ENCODE data around the gene ETFRF1.

The ETFRF1 gene

DNA sequence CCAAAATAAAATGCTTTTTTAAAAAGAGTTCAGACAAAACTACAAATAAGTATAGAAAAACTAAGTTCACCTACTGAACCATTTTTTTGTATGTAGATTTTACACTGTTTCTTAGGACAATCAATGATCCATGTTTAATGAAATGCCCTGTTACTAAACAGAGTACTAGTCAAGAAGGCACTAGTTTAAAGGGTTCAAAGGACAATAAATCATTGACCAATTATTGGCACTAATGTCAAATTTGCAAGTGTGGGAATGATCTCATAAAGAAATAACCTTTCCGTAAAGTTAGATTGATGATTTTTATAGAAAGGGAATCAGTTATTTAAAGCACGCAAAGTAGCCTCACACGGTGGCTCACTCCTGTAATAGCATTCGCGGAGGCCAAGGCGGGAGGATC is 4.2 kb upstream of the ETFRF1 start:
- Histone ChIP-seq H3K27me3 (ENCODE audit: insufficient read depth, poor library complexity, severe bottlenecking) (no peaks in the 10 kb centered on the region), H3K27ac (replicated peaks) (no peak overlapping the region), H3K4me3 (replicated peaks; ENCODE audit: insufficient read depth, low read length) (no peak overlapping the region)
- TF ChIP-seq SPI1 (IDR thresholded peaks at IDR 0.05; ENCODE audit: borderline replicate concordance, low read depth) (no peak), GABPA (IDR thresholded peaks at IDR 0.05; ENCODE audit: low read depth) (no peak), POLR2AphosphoS5 (IDR thresholded peaks at IDR 0.05; ENCODE audit: low read depth) (no peak)
- TF ChIP-seq, protein P1, sequence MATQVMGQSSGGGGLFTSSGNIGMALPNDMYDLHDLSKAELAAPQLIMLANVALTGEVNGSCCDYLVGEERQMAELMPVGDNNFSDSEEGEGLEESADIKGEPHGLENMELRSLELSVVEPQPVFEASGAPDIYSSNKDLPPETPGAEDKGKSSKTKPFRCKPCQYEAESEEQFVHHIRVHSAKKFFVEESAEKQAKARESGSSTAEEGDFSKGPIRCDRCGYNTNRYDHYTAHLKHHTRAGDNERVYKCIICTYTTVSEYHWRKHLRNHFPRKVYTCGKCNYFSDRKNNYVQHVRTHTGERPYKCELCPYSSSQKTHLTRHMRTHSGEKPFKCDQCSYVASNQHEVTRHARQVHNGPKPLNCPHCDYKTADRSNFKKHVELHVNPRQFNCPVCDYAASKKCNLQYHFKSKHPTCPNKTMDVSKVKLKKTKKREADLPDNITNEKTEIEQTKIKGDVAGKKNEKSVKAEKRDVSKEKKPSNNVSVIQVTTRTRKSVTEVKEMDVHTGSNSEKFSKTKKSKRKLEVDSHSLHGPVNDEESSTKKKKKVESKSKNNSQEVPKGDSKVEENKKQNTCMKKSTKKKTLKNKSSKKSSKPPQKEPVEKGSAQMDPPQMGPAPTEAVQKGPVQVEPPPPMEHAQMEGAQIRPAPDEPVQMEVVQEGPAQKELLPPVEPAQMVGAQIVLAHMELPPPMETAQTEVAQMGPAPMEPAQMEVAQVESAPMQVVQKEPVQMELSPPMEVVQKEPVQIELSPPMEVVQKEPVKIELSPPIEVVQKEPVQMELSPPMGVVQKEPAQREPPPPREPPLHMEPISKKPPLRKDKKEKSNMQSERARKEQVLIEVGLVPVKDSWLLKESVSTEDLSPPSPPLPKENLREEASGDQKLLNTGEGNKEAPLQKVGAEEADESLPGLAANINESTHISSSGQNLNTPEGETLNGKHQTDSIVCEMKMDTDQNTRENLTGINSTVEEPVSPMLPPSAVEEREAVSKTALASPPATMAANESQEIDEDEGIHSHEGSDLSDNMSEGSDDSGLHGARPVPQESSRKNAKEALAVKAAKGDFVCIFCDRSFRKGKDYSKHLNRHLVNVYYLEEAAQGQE (IDR thresholded peaks at IDR 0.05; ENCODE audit: insufficient replicate concordance, low read depth): no peak
- TF ChIP-seq, protein P2, sequence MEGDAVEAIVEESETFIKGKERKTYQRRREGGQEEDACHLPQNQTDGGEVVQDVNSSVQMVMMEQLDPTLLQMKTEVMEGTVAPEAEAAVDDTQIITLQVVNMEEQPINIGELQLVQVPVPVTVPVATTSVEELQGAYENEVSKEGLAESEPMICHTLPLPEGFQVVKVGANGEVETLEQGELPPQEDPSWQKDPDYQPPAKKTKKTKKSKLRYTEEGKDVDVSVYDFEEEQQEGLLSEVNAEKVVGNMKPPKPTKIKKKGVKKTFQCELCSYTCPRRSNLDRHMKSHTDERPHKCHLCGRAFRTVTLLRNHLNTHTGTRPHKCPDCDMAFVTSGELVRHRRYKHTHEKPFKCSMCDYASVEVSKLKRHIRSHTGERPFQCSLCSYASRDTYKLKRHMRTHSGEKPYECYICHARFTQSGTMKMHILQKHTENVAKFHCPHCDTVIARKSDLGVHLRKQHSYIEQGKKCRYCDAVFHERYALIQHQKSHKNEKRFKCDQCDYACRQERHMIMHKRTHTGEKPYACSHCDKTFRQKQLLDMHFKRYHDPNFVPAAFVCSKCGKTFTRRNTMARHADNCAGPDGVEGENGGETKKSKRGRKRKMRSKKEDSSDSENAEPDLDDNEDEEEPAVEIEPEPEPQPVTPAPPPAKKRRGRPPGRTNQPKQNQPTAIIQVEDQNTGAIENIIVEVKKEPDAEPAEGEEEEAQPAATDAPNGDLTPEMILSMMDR (IDR thresholded peaks at IDR 0.05; ENCODE audit: insufficient read depth, low read length): no peak
- no peak for DNase-seq (ENCODE audit: low read depth in 1 of 2, low spot score in 1 of 2)

DNA sequence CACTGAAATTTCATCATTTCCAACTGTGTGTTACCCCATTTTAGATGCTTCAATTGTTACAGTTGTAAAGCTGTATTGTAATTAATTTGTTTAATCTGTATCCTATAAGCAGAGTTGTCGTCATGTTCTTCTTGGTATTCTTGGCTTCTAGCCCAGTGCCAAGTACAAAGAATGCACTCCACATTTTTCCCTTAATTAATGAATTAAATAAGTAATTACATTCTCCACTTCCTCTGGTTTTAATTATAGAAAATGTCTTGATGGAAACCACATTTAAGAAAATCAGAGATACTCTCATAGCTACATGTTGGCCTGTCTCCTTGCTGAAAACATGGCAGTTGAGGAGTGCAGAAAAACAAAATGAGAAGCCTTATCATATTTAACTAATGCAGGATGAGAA is 823 bp upstream of the ETFRF1 start:
- Histone ChIP-seq H3K4me3 (replicated peaks; ENCODE audit: insufficient read depth, low read length) (no peak overlapping the region), H3K27me3 (ENCODE audit: insufficient read depth, poor library complexity, severe bottlenecking) (no peaks in the 10 kb centered on the region), H3K27ac (replicated peaks) (peak overlapping the region; percentile 91)
- no peak for TF ChIP-seq GABPA (IDR thresholded peaks at IDR 0.05; ENCODE audit: low read depth)
- TF ChIP-seq POLR2AphosphoS5 (IDR thresholded peaks at IDR 0.05; ENCODE audit: low read depth): no peak
- TF ChIP-seq, protein P2 (IDR thresholded peaks at IDR 0.05; ENCODE audit: insufficient read depth, low read length): no peak
- TF ChIP-seq SPI1 (IDR thresholded peaks at IDR 0.05; ENCODE audit: borderline replicate concordance, low read depth): no peak
- TF ChIP-seq, protein P1 (IDR thresholded peaks at IDR 0.05; ENCODE audit: insufficient replicate concordance, low read depth): no peak
- no peak for DNase-seq (ENCODE audit: low read depth in 1 of 2, low spot score in 1 of 2)

DNA sequence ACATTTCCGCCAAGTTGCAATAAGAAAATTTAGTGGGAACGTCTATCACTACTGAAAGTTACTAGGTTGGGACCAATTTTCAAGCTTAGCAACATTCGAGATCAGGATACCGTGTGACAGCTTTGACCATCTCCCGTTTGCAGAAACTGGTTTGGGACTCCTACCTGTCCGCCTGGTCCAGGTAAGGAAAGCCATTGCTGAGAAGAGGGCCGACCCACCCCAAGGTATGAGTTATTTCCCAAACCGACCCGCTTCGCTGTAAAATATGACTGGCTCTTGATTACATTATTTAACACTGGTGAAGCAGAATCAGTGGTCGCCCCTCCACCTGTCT is 348 bp upstream of the ETFRF1 start:
- peak overlapping the region; percentile 69 for H3K4me3 ChIP-seq (replicated peaks; ENCODE audit: insufficient read depth, low read length)
- peak overlapping the region; percentile 91 for H3K27ac ChIP-seq (replicated peaks)
- no peak for TF ChIP-seq SPI1 (IDR thresholded peaks at IDR 0.05; ENCODE audit: borderline replicate concordance, low read depth)
- TF ChIP-seq, protein P2 (IDR thresholded peaks at IDR 0.05; ENCODE audit: insufficient read depth, low read length): no peak
- no peak for TF ChIP-seq POLR2AphosphoS5 (IDR thresholded peaks at IDR 0.05; ENCODE audit: low read depth)
- TF ChIP-seq GABPA (IDR thresholded peaks at IDR 0.05; ENCODE audit: low read depth): no peak
- TF ChIP-seq, protein P1 (IDR thresholded peaks at IDR 0.05; ENCODE audit: insufficient replicate concordance, low read depth): no peak
- DNase-seq (ENCODE audit: low read depth in 1 of 2, low spot score in 1 of 2): no peak
- no peaks in the 10 kb centered on the region for H3K27me3 ChIP-seq (ENCODE audit: insufficient read depth, poor library complexity, severe bottlenecking)

Data from HL-60 (cell line).